Ureter (tissue), 1 donor: ENCODE results near the gene PCDHA3. TPM values are rescaled to one million over a fixed set of nuclear protein-coding genes. Genes with fewer than 3 reads are reported as not detected.

Experiments used
- total RNA-seq: library from RNA; stranded (reverse); gene quantifications from one replicate; pipeline ENCODE4 v1.2.4, GENCODE V29; 2023
- donor health status: DM: yes; HTN: yes; CAD: no.

Gene PCDHA3
- total RNA-seq, 1 donor from 2014 or later: 0.31 TPM

Other genes starting within 250 kb of the PCDHA3 start
- gene SRA1, start 243.6 kb upstream of the PCDHA3 start, total RNA-seq: 37.8 TPM
- gene APBB3, start 236.5 kb upstream of the PCDHA3 start, total RNA-seq: 31.9 TPM
- gene SLC35A4, start 236.2 kb upstream of the PCDHA3 start, total RNA-seq: 71.8 TPM
- 17.3 TPM for gene CD14, start 167.9 kb upstream of the PCDHA3 start, total RNA-seq
- gene TMCO6, start 161.6 kb upstream of the PCDHA3 start, total RNA-seq: 24.1 TPM
- gene NDUFA2, start 153.4 kb upstream of the PCDHA3 start, total RNA-seq: 48.1 TPM
- 78.8 TPM for gene IK, start 153.2 kb upstream of the PCDHA3 start, total RNA-seq
- gene WDR55, start 136.2 kb upstream of the PCDHA3 start, total RNA-seq: 26.3 TPM
- 2.7 TPM for gene DND1, start 127.5 kb upstream of the PCDHA3 start, total RNA-seq
- 57.0 TPM for gene HARS1, start 109.7 kb upstream of the PCDHA3 start, total RNA-seq
- 34.0 TPM for gene HARS2, start 109.6 kb upstream of the PCDHA3 start, total RNA-seq
- 58.5 TPM for gene ZMAT2, start 100.6 kb upstream of the PCDHA3 start, total RNA-seq
- not detected for gene PCDHA1, start 14.9 kb upstream of the PCDHA3 start, total RNA-seq
- not detected for gene PCDHA2, start 6.2 kb upstream of the PCDHA3 start, total RNA-seq
- gene PCDHA4, start 6.0 kb downstream of the PCDHA3 start, total RNA-seq: 1.5 TPM
- 0.49 TPM for gene PCDHA5, start 20.6 kb downstream of the PCDHA3 start, total RNA-seq
- gene PCDHA6, start 26.9 kb downstream of the PCDHA3 start, total RNA-seq: 0.96 TPM
- gene PCDHA7, start 33.2 kb downstream of the PCDHA3 start, total RNA-seq: 1.1 TPM
- gene PCDHA8, start 40.1 kb downstream of the PCDHA3 start, total RNA-seq: not detected
- gene PCDHA9, start 47.3 kb downstream of the PCDHA3 start, total RNA-seq: 0.34 TPM
- 1.5 TPM for gene PCDHA10, start 54.8 kb downstream of the PCDHA3 start, total RNA-seq
- gene PCDHA11, start 67.9 kb downstream of the PCDHA3 start, total RNA-seq: 0.57 TPM
- gene PCDHA12, start 74.3 kb downstream of the PCDHA3 start, total RNA-seq: 0.89 TPM
- 0.42 TPM for gene PCDHA13, start 81.1 kb downstream of the PCDHA3 start, total RNA-seq
- gene PCDHAC1, start 125.2 kb downstream of the PCDHA3 start, total RNA-seq: 0.47 TPM
- 4.0 TPM for gene PCDHAC2, start 165.4 kb downstream of the PCDHA3 start, total RNA-seq